Neural progenitor cell (in vitro differentiated cells): ENCODE results near the gene SMTNL1. TPM values are rescaled to one million over a fixed set of nuclear protein-coding genes. Genes with fewer than 3 reads are reported as not detected.

ENCODE experiments used
- DNase-seq: peaks from one replicate; pipeline ENCODE4 v3.0.0-alpha.2; 2016; ENCODE audit warnings: low spot score
- H2AFZ ChIP-seq: fragments of 200-600 bp; sonication (generic); replicated peaks from 2 replicates; pipeline ENCODE4 v1.6.1; 2016; ENCODE audit warnings: antibody characterized with exemption
- H3F3A ChIP-seq: fragments of 200-600 bp; sonication (generic); 2 replicates; pipeline ENCODE4 v1.6.1; 2016; ENCODE audit warnings: antibody characterized with exemption, low read depth
- H3K27ac ChIP-seq: fragments of 200-600 bp; sonication (generic); 2 replicates; pipeline ENCODE4 v1.5.1; 2016; ENCODE audit warnings: mild to moderate bottlenecking
- H3K27me3 ChIP-seq: fragments of 200-600 bp; sonication (generic); 2 replicates; pipeline ENCODE4 v1.6.1; 2016; ENCODE audit warnings: mild to moderate bottlenecking, moderate library complexity
- H3K36me3 ChIP-seq: fragments of 200-600 bp; sonication (generic); 2 replicates; pipeline ENCODE4 v1.5.1; 2016
- H3K4me1 ChIP-seq: fragments of 200-600 bp; sonication (generic); 2 replicates; pipeline ENCODE4 v1.6.1; 2016; ENCODE audit warnings: mixed run types
- H3K4me2 ChIP-seq: fragments of 200-600 bp; sonication (generic); 2 replicates; pipeline ENCODE4 v1.6.1; 2016
- H3K4me3 ChIP-seq: fragments of 200-600 bp; sonication (generic); 2 replicates; pipeline ENCODE4 v1.5.1; 2016
- H3K79me2 ChIP-seq: fragments of 200-600 bp; sonication (generic); 2 replicates; pipeline ENCODE4 v1.6.1; 2016; ENCODE audit warnings: low read depth
- H3K9ac ChIP-seq: fragments of 200-600 bp; sonication (generic); 2 replicates; pipeline ENCODE4 v1.6.1; 2016
- H3K9me3 ChIP-seq: fragments of 200-600 bp; sonication (generic); 2 replicates; pipeline ENCODE4 v1.5.1; 2016; ENCODE audit warnings: low read depth
- H4K20me1 ChIP-seq: fragments of 200-600 bp; sonication (generic); 2 replicates; pipeline ENCODE4 v1.6.1; 2016; ENCODE audit warnings: low read depth
- H3K27ac Mint-ChIP-seq: 3 replicates; pipeline ENCODE4 v1.8.0; 2021; ENCODE audit warnings: mixed read lengths
- H3K27me3 Mint-ChIP-seq: 2 replicates; pipeline ENCODE4 v1.8.0; 2022; ENCODE audit warnings: low read depth, mild to moderate bottlenecking, inconsistent platforms, moderate library complexity, mixed read lengths; ENCODE audit not compliant: insufficient read depth
- H3K36me3 Mint-ChIP-seq: 3 replicates; pipeline ENCODE4 v1.8.0; 2021; ENCODE audit warnings: mixed read lengths
- H3K4me1 Mint-ChIP-seq: 3 replicates; pipeline ENCODE4 v1.8.0; 2021; ENCODE audit warnings: mixed read lengths
- H3K4me3 Mint-ChIP-seq: 3 replicates; pipeline ENCODE4 v1.8.0; 2021; ENCODE audit warnings: mild to moderate bottlenecking, moderate library complexity, mixed read lengths
- H3K9me3 Mint-ChIP-seq: 3 replicates; pipeline ENCODE4 v1.8.0; 2020; ENCODE audit warnings: mixed read lengths
- EZH2 ChIP-seq: fragments of 200-600 bp; sonication (generic); IDR thresholded peaks from 2 replicates; pipeline ENCODE4 v1.6.1; 2017; ENCODE audit warnings: antibody characterized with exemption, mild to moderate bottlenecking, moderate library complexity
- EZH2phosphoT487 ChIP-seq: fragments of 200-600 bp; sonication (generic); IDR thresholded peaks from 2 replicates; pipeline ENCODE4 v1.6.1; 2017; ENCODE audit warnings: antibody characterized with exemption
- total RNA-seq: library from RNA; depleted of rRNA; stranded (reverse); fragments of >200 nt; gene quantifications from 2 replicates; pipeline ENCODE4 v1.2.3, GENCODE V29; 2015; ENCODE audit warnings: low replicate concordance
- TF ChIP-seq, protein P1 (sequence below): fragments of 200-600 bp; sonication (generic); IDR thresholded peaks from 2 replicates; pipeline ENCODE4 v1.5.1; 2017; ENCODE audit warnings: antibody characterized with exemption, mild to moderate bottlenecking

Gene SMTNL1
- total RNA-seq, 1 donor from 2014 or later = not detected

GRCh38 chr11:57513911-57514537, 23.4 kb upstream of the SMTNL1 start:
- peaks cover 46% of the 10 kb centered on the region for H3K27me3 Mint-ChIP-seq
- H3K4me2 ChIP-seq = peak overlapping the region; percentile 89

DNA sequence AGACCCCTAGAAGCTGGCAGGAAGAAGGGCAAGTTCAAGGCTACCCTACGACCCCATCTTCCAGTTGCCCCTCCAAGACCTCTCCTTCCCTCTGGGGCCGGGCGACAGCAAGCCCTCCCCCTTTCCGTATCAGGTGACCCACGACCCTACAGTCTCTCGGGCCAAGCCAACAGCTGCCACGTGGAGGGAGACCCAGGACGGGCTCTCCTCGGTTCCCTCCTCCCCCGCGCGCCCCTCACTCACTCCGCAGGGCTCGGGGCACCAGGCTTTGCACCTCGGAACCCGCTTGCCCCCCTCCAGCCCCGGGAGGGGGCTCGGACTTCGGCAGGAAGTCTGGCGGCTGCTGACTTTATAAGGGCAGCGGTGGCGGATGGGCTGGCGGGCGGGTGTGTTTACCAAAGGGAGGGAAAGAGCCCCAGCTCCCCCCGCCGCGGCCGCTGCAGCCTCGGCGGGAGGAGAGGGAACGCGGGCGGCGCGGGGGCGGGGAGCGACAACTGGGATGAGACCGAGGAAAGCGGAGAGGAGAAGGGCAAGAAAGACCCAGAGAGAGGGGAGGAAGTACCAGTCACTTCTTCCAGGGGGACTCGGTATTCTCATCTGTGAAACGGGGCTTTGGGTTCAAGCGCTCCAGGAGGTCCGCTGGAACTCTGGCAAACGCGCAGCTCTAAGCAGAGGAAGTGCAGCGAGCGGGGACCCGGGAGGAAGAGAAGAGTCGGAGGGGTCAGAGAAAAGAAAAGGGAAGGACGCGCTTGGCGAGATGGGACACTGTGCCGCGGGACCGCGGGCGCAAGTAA, 22.7 kb upstream of the SMTNL1 start:
- H3K27me3 Mint-ChIP-seq = peaks cover 49% of the 10 kb centered on the region
- H3K4me1 ChIP-seq = peaks cover 16% of the 10 kb centered on the region
- H3K36me3 Mint-ChIP-seq = no peaks in the 10 kb centered on the region
- peaks cover 26% of the 10 kb centered on the region for H3F3A ChIP-seq
- no peak overlapping the region for H3K9ac ChIP-seq
- peak overlapping the region; percentile 91 for H3K4me3 Mint-ChIP-seq
- peaks cover 65% of the 10 kb centered on the region for H3K27me3 ChIP-seq
- peak overlapping the region; percentile 91 for H2AFZ ChIP-seq
- no peak overlapping the region for H3K27ac ChIP-seq
- H4K20me1 ChIP-seq = peaks cover 15% of the 10 kb centered on the region
- TF ChIP-seq EZH2phosphoT487 (peak; percentile 70), EZH2 (peak; percentile 90)
- TF ChIP-seq, protein P1, sequence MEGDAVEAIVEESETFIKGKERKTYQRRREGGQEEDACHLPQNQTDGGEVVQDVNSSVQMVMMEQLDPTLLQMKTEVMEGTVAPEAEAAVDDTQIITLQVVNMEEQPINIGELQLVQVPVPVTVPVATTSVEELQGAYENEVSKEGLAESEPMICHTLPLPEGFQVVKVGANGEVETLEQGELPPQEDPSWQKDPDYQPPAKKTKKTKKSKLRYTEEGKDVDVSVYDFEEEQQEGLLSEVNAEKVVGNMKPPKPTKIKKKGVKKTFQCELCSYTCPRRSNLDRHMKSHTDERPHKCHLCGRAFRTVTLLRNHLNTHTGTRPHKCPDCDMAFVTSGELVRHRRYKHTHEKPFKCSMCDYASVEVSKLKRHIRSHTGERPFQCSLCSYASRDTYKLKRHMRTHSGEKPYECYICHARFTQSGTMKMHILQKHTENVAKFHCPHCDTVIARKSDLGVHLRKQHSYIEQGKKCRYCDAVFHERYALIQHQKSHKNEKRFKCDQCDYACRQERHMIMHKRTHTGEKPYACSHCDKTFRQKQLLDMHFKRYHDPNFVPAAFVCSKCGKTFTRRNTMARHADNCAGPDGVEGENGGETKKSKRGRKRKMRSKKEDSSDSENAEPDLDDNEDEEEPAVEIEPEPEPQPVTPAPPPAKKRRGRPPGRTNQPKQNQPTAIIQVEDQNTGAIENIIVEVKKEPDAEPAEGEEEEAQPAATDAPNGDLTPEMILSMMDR = no peak
- peaks cover 2% of the 10 kb centered on the region for H3K9me3 Mint-ChIP-seq
- peak overlapping the region; percentile 59 for H3K4me3 ChIP-seq
- H3K27ac Mint-ChIP-seq = no peak overlapping the region
- H3K4me2 ChIP-seq = peak overlapping the region; percentile 89
- no peaks in the 10 kb centered on the region for H3K36me3 ChIP-seq
- no peaks in the 10 kb centered on the region for H3K79me2 ChIP-seq
- DNase-seq = peak; percentile 50
- H3K4me1 Mint-ChIP-seq = peaks cover 10% of the 10 kb centered on the region
- no peaks in the 10 kb centered on the region for H3K9me3 ChIP-seq

More at GRCh38 chr11:57513911-57514537, 23.4 kb upstream of the SMTNL1 start:
- Histone ChIP-seq H3K4me3 (peak overlapping the region; percentile 59), H3K27me3 (peaks cover 65% of the 10 kb centered on the region), H3F3A (peaks cover 26% of the 10 kb centered on the region), H3K79me2 (no peaks in the 10 kb centered on the region), H3K9me3 (no peaks in the 10 kb centered on the region), H3K4me1 (peaks cover 16% of the 10 kb centered on the region), H3K27ac (no peak overlapping the region), H3K36me3 (no peaks in the 10 kb centered on the region), H3K9ac (no peak overlapping the region), H4K20me1 (peaks cover 15% of the 10 kb centered on the region), H2AFZ (peak overlapping the region; percentile 91)
- Mint-ChIP-seq H3K4me1 (peaks cover 10% of the 10 kb centered on the region), H3K36me3 (no peaks in the 10 kb centered on the region), H3K9me3 (peaks cover 2% of the 10 kb centered on the region), H3K4me3 (peak overlapping the region; percentile 91), H3K27ac (no peak overlapping the region)
- TF ChIP-seq EZH2 (no peak), EZH2phosphoT487 (no peak)
- TF ChIP-seq, protein P1 = no peak
- DNase-seq = peak; percentile 63

- Mint-ChIP-seq H3K4me3 (peak within 1 kb of the TSS; percentile 91), H3K27ac (no peak within 1 kb of the TSS), H3K4me1 (peaks cover 10% of the 10 kb centered on the region), H3K27me3 (peaks cover 50% of the 10 kb centered on the region), H3K36me3 (no peaks in the 10 kb centered on the region), H3K9me3 (peaks cover 2% of the 10 kb centered on the region)
- H4K20me1 ChIP-seq = peaks cover 15% of the 10 kb centered on the region
- no peaks in the 10 kb centered on the region for H3K79me2 ChIP-seq
- H3K4me1 ChIP-seq = peaks cover 16% of the 10 kb centered on the region
- TF ChIP-seq EZH2 = peak; percentile 74
- TF ChIP-seq EZH2phosphoT487 = peak; percentile 50
- TF ChIP-seq, protein P1 = no peak
- peak within 1 kb of the TSS; percentile 59 for H3K4me3 ChIP-seq
- H3K27ac ChIP-seq = no peak within 1 kb of the TSS
- H3K9ac ChIP-seq = no peak within 1 kb of the TSS
- peak within 1 kb of the TSS; percentile 89 for H3K4me2 ChIP-seq
- H3K9me3 ChIP-seq = no peaks in the 10 kb centered on the region
- H3K36me3 ChIP-seq = no peaks in the 10 kb centered on the region
- DNase-seq = peak; percentile 59
- H3K27me3 ChIP-seq = peaks cover 65% of the 10 kb centered on the region
- H3F3A ChIP-seq = peaks cover 26% of the 10 kb centered on the region
- H2AFZ ChIP-seq = peak within 1 kb of the TSS; percentile 91
Measured at GRCh38 chr11:57515332-57516060, 21.9 kb upstream of the SMTNL1 start, which contains the start of gene SLC43A1. Gene SLC43A1 (minus strand): TSS chr11:57515702. CDS start chr11:57514111, 1,591 bp downstream.
